Cardiac fibroblast (primary cell): ENCODE results near the gene SBK3.

Source experiments
- DNase-seq, 2 donors: peaks; one replicate each; pipeline versions ENCODE4 v3.0.0 to v3.0.0-alpha.2; 2010; ENCODE audit warnings: low read depth in 2 of 2
- H3K4me3 ChIP-seq, 2 donors: replicated peaks in 1 of 2; 1 replicate in 1 of 2; 2 replicates in 1 of 2; pipeline ENCODE4 v1.5.1; 2011; ENCODE audit warnings: low read depth in 2 of 2, low read length in 2 of 2, mild to moderate bottlenecking in 2 of 2, moderate library complexity in 1 of 2
- TF ChIP-seq, protein P1 (sequence below): IDR thresholded peaks from one replicate; pipeline ENCODE4 v1.5.1; 2011; ENCODE audit warnings: low read depth, mild to moderate bottlenecking, low read length, inconsistent platforms

Gene SBK3

GRCh38 chr19:55493052-55493644, 52.2 kb downstream of the SBK3 start:
- DNase-seq = peak; percentile 44 to 62
- TF ChIP-seq, protein P1, sequence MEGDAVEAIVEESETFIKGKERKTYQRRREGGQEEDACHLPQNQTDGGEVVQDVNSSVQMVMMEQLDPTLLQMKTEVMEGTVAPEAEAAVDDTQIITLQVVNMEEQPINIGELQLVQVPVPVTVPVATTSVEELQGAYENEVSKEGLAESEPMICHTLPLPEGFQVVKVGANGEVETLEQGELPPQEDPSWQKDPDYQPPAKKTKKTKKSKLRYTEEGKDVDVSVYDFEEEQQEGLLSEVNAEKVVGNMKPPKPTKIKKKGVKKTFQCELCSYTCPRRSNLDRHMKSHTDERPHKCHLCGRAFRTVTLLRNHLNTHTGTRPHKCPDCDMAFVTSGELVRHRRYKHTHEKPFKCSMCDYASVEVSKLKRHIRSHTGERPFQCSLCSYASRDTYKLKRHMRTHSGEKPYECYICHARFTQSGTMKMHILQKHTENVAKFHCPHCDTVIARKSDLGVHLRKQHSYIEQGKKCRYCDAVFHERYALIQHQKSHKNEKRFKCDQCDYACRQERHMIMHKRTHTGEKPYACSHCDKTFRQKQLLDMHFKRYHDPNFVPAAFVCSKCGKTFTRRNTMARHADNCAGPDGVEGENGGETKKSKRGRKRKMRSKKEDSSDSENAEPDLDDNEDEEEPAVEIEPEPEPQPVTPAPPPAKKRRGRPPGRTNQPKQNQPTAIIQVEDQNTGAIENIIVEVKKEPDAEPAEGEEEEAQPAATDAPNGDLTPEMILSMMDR = no peak
- H3K4me3 ChIP-seq = peak overlapping the region; percentile 13 to 62

- no peak for DNase-seq
- H3K4me3 ChIP-seq = no peak overlapping the region
- TF ChIP-seq, protein P1 = no peak
These were observed 52.9 kb downstream of the SBK3 start for GRCh38 chr19:55492362-55492944.

DNA sequence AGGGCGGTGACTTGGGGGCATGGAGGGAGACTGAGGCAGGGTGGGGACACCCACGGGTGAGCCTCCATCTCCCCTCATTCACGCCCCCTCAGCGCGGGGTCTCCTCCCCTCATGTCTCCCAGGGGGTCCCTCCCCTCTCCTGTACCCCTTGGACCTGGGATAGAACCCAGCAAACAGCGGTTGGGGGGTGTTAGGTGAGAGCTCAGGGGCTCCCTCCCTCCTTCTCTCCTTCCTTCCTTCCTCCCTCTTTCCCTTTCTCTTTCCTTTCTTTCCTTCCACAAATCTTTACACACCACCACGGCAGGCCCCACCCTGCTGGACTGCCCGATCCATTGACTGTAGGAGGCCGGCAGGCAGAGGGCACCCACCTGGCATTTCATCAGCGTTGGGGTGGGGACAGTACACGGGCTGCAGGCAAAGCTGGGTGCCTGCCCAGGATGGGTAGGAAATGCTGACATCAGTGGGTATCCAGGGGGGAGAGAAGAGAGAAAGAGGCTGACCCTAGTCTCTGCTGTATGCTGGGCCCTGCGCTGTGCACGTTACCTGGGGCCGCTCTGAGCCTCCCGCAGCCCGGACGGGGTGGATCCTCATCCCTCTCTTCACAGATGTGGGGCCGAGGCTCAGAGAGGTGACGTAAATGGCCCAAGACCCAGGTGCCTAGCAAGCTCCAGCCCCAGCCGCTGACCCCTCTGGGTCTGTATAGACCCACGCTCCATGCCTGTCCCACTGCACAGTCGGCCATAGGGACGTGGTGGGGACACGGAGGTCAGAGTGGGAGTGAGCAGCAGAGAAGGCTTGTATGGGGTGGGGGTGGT, 53.6 kb downstream of the SBK3 start:
- DNase-seq = no peak
- no peak overlapping the region for H3K4me3 ChIP-seq
- TF ChIP-seq, protein P1 = no peak
